Astrocyte (in vitro differentiated cells and primary cell): ENCODE measurements around the gene RAC2. TPM values are rescaled to one million over a fixed set of nuclear protein-coding genes. Genes with fewer than 3 reads are reported as not detected.

Source experiments
- DNase-seq: peaks from one replicate; pipeline ENCODE4 v3.0.0-alpha.2; 2010; ENCODE audit warnings: low read depth
- FAIRE-seq: peaks from 2 replicates; lab custom pipeline; 2011; peaks lifted over from hg19 to GRCh38; lab: Jason Lieb, UNC
- H2AFZ ChIP-seq: 2 replicates; pipeline ENCODE4 v1.6.0; 2012; ENCODE audit warnings: low read depth, low read length, inconsistent platforms
- H3K27ac ChIP-seq: 2 replicates; pipeline ENCODE4 v1.5.1; 2011; ENCODE audit warnings: low read depth, low read length, inconsistent platforms
- H3K27me3 ChIP-seq: 2 replicates; pipeline ENCODE4 v1.6.0; 2011; ENCODE audit warnings: low read length, inconsistent platforms; ENCODE audit not compliant: insufficient read depth
- H3K36me3 ChIP-seq: 2 replicates; pipeline ENCODE4 v1.5.1; 2011; ENCODE audit warnings: low read length, inconsistent platforms; ENCODE audit not compliant: insufficient read depth
- H3K4me1 ChIP-seq: 2 replicates; pipeline ENCODE4 v1.5.1; 2011; ENCODE audit warnings: low read length, inconsistent platforms; ENCODE audit not compliant: insufficient read depth
- H3K4me2 ChIP-seq: 2 replicates; pipeline ENCODE4 v1.6.0; 2012; ENCODE audit warnings: low read length, inconsistent platforms
- H3K4me3 ChIP-seq: 2 replicates; pipeline ENCODE4 v1.5.1; 2011; ENCODE audit warnings: low read depth, mild to moderate bottlenecking, low read length, inconsistent platforms; ENCODE audit not compliant: insufficient read depth
- H3K79me2 ChIP-seq: 2 replicates; pipeline ENCODE4 v1.6.0; 2012; ENCODE audit warnings: mild to moderate bottlenecking, low read length, inconsistent platforms; ENCODE audit not compliant: insufficient read depth
- H3K9ac ChIP-seq: 2 replicates; pipeline ENCODE4 v1.6.0; 2012; ENCODE audit warnings: mild to moderate bottlenecking, low read length, inconsistent platforms
- H3K9me3 ChIP-seq: 2 replicates; pipeline ENCODE4 v1.5.1; 2012; ENCODE audit warnings: low read depth, mild to moderate bottlenecking, low read length, inconsistent platforms; ENCODE audit not compliant: insufficient read depth
- H4K20me1 ChIP-seq: 2 replicates; pipeline ENCODE4 v1.6.0; 2012; ENCODE audit warnings: low read length, inconsistent platforms; ENCODE audit not compliant: insufficient read depth
- H3K27ac Mint-ChIP-seq: one replicate; pipeline ENCODE4 v1.8.0; 2021; ENCODE audit warnings: mild to moderate bottlenecking, mixed read lengths; ENCODE audit not compliant: unreplicated experiment
- H3K27me3 Mint-ChIP-seq: one replicate; pipeline ENCODE4 v1.8.0; 2021; ENCODE audit warnings: low read depth, mixed read lengths; ENCODE audit not compliant: unreplicated experiment
- H3K36me3 Mint-ChIP-seq: one replicate; pipeline ENCODE4 v1.8.0; 2021; ENCODE audit warnings: low read depth, mixed read lengths; ENCODE audit not compliant: unreplicated experiment
- H3K4me1 Mint-ChIP-seq: one replicate; pipeline ENCODE4 v1.8.0; 2021; ENCODE audit warnings: low read depth, mixed read lengths; ENCODE audit not compliant: unreplicated experiment
- H3K4me3 Mint-ChIP-seq: one replicate; pipeline ENCODE4 v1.8.0; 2021; ENCODE audit warnings: mild to moderate bottlenecking, moderate library complexity, mixed read lengths; ENCODE audit not compliant: unreplicated experiment
- H3K9me3 Mint-ChIP-seq: one replicate; pipeline ENCODE4 v1.8.0; 2021; ENCODE audit warnings: mild to moderate bottlenecking, mixed read lengths; ENCODE audit not compliant: unreplicated experiment
- EZH2 ChIP-seq: IDR thresholded peaks from 2 replicates; pipeline ENCODE4 v1.6.1; 2012; ENCODE audit warnings: mild to moderate bottlenecking, low read length, inconsistent platforms; ENCODE audit not compliant: insufficient read depth
- total RNA-seq: library from RNA; stranded (reverse); gene quantifications from 2 replicates; pipeline ENCODE4 v1.2.1, GENCODE V29; 2021
- TF ChIP-seq, protein P1 (sequence below): IDR thresholded peaks from 2 replicates; pipeline ENCODE4 v1.5.1; 2011; ENCODE audit warnings: low read depth, mild to moderate bottlenecking, inconsistent platforms, low read length, moderate library complexity; ENCODE audit not compliant: insufficient read depth

RAC2 gene
- total RNA-seq, 1 donor from 2014 or later: 0.61 TPM

DNA sequence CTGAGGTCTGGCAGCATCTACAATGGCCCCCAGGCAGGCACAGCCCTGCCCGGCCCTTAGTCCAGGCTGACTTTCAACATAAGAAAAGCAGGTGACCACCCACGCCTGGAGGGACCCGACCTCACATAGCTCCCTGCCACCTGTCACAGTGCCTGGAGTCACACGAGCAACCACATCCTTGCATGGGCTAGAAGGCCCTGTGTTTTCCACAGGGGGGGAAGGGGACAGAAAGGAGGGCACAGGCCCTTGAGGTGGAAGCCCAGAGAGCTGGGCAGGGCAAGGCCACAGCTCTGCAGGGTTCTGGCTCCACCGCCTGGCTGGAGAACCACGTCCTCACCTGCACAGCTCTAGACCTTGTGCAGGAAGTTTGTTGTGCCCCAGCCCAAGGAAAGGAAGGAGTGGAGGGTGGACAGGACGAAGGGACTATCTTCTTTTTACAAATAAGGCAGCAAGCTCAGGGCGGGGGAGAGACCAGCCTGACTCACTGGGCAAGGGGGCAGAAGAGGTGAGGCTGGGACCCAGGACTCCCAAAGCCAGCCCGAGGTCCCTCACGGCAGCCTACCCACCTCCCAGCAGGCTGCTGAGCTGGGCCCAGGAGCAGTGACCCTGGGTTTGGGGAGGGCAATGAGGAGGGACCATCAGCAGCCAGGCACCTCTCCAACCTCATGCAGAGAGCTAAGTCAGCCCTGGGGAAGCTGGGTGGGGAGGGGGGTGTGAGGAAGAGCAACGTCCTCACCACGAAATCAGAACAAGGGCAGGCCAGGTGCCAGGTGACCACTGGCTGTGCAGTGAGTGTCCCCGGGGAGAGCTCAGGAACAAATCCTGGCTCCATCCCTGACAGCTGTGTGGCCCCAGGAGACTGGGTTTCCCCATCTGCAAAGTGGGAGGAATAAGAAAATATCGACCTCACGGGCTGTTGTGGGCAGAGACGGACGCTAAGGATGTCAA, 60.4 kb downstream of the RAC2 start:
- no peak overlapping the region for H3K4me2 ChIP-seq
- no peak for DNase-seq
- peaks cover 23% of the 10 kb centered on the region for H3K4me1 ChIP-seq
- Mint-ChIP-seq H3K9me3 (peaks cover 2% of the 10 kb centered on the region), H3K27me3 (peaks cover 13% of the 10 kb centered on the region), H3K27ac (no peak overlapping the region), H3K36me3 (peaks cover 2% of the 10 kb centered on the region), H3K4me1 (peaks cover 13% of the 10 kb centered on the region), H3K4me3 (no peak overlapping the region)
- H4K20me1 ChIP-seq: no peaks in the 10 kb centered on the region
- no peak for FAIRE-seq
- H3K27ac ChIP-seq: no peak overlapping the region
- H3K27me3 ChIP-seq: no peaks in the 10 kb centered on the region
- no peaks in the 10 kb centered on the region for H3K79me2 ChIP-seq
- H3K4me3 ChIP-seq: no peak overlapping the region
- no peak overlapping the region for H3K9ac ChIP-seq
- no peaks in the 10 kb centered on the region for H3K9me3 ChIP-seq
- no peaks in the 10 kb centered on the region for H3K36me3 ChIP-seq
- no peak overlapping the region for H2AFZ ChIP-seq
- TF ChIP-seq, protein P1, sequence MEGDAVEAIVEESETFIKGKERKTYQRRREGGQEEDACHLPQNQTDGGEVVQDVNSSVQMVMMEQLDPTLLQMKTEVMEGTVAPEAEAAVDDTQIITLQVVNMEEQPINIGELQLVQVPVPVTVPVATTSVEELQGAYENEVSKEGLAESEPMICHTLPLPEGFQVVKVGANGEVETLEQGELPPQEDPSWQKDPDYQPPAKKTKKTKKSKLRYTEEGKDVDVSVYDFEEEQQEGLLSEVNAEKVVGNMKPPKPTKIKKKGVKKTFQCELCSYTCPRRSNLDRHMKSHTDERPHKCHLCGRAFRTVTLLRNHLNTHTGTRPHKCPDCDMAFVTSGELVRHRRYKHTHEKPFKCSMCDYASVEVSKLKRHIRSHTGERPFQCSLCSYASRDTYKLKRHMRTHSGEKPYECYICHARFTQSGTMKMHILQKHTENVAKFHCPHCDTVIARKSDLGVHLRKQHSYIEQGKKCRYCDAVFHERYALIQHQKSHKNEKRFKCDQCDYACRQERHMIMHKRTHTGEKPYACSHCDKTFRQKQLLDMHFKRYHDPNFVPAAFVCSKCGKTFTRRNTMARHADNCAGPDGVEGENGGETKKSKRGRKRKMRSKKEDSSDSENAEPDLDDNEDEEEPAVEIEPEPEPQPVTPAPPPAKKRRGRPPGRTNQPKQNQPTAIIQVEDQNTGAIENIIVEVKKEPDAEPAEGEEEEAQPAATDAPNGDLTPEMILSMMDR: no peak
- TF ChIP-seq EZH2: no peak

DNA sequence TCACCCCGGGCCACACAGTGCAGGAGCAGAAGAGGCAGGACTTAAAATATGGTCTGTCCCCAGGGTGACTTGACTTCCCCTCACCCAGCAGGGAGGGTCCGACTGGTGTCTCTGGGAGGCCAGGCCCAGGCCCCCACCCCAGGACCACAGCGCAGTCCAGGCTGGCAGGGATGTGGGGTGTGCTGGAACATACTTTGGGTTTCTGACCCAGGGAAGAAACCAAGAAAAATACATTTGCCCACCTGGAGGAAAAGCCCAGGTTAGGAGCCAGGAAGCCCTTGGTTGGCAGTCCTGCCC, 61.2 kb downstream of the RAC2 start:
- H3K9ac ChIP-seq: no peak overlapping the region
- TF ChIP-seq, protein P1: no peak
- no peak for TF ChIP-seq EZH2
- H4K20me1 ChIP-seq: no peaks in the 10 kb centered on the region
- no peak for DNase-seq
- no peak overlapping the region for H3K4me2 ChIP-seq
- H3K9me3 Mint-ChIP-seq: peaks cover 2% of the 10 kb centered on the region
- peaks cover 2% of the 10 kb centered on the region for H3K36me3 Mint-ChIP-seq
- H3K4me3 Mint-ChIP-seq: no peak overlapping the region
- H3K36me3 ChIP-seq: no peaks in the 10 kb centered on the region
- H3K79me2 ChIP-seq: no peaks in the 10 kb centered on the region
- peaks cover 14% of the 10 kb centered on the region for H3K4me1 Mint-ChIP-seq
- FAIRE-seq: no peak
- H3K4me3 ChIP-seq: no peak overlapping the region
- no peak overlapping the region for H3K27ac ChIP-seq
- H3K9me3 ChIP-seq: no peaks in the 10 kb centered on the region
- peaks cover 15% of the 10 kb centered on the region for H3K4me1 ChIP-seq
- no peak overlapping the region for H3K27ac Mint-ChIP-seq
- H3K27me3 Mint-ChIP-seq: peaks cover 19% of the 10 kb centered on the region
- H3K27me3 ChIP-seq: no peaks in the 10 kb centered on the region
- H2AFZ ChIP-seq: no peak overlapping the region
